CD4-positive, alpha-beta T cell treated with Interleukin-15 for 1 hour (primary cell): ENCODE results near the gene NKAIN2.
"Not testable (repeated sequence)": the region's sequence is repeated elsewhere in the genome, so short reads cannot be mapped to it uniquely, and the experiment has no call there.

Source experiments
- DNase-seq: peaks from one replicate; pipeline ENCODE4 v3.0.0-alpha.2; 2020

Gene NKAIN2

GRCh38 chr6:124659427-124659826 lies 855.8 kb downstream of the NKAIN2 start:
- no peak for DNase-seq

DNA sequence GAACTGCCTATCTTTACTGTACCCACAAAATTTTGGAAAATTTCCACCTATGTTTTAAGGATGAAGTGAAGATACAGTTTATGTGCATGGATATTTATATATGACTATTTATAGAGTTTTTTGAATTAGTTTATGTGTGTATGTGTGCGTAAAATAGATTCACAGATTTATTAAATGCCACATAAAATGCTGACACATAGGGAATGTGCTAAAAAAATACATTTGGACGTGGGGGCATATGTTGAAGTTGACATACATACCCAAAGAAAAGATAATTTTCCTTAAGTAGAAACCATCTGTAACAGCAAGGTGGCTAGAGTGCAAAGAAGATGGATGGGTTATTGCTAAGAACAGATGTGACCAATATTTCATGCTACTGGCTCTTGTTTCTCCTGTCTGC lies 856.5 kb downstream of the NKAIN2 start:
- no peak for DNase-seq

GRCh38 chr6:124661097-124661661 lies 857.5 kb downstream of the NKAIN2 start:
- no peak for DNase-seq

DNA sequence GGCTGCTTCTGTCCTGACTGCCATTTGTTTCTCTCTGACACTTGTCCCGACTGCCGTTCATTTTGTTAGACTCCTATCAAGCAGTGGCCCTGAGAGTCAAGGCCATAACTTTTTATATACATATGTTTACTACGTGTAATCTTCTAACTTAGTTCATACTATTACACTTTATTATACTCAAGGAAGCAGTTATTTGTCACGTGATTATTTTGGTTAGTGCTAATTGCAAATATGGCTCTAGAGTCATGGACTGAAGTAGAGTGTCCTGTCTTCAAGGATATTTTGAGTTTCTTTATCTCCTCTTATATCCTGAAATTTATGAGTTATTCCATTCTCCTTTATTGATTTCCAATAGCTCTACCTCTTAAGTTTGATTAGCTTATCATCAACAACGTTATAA lies 864.4 kb downstream of the NKAIN2 start:
- DNase-seq, result no peak

GRCh38 chr6:124669713-124670480 lies 866.2 kb downstream of the NKAIN2 start:
- DNase-seq, result no peak

- no peak for DNase-seq
Measured at GRCh38 chr6:124670801-124671200, 867.1 kb downstream of the NKAIN2 start.

DNA sequence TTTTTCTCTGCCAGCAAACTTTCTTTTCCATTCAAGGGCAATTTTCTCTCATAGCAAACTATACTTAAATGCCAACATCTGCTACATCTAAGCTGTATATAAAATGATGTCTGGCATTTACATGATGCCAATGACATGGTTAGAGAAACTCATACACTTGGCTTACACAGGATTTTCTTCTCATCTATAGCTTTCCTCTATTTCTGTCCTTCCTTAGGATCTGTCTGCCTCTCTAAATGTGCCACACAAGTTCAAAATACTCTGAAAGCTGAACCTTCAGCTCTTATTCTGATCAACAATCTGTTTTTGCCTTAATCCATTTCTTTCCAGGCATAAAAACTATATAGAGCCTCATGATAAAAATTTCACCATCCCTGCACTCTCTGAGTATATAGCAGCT lies 867.7 kb downstream of the NKAIN2 start:
- no peak for DNase-seq

DNA sequence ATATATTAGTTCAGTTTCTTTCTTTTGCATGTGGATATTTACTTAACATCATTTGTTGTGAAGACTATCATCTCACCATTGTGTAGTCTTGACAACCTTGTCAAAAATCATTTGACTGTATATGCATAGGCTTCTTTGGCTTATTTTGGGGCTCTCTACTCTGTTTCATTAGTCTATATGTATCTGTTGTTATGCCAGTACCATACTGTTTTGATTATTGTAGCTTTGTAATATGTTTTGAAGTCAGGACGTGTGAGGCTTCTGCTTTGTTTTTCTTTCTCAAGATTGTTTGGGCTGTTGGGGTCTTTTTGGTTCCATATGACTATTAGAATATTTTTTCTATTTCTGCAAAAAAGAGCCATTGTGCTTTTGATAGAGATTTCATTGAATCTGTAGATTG lies 870.4 kb downstream of the NKAIN2 start:
- no peak for DNase-seq

- no peak for DNase-seq
Measured at GRCh38 chr6:124676033-124676432, 872.4 kb downstream of the NKAIN2 start.

- DNase-seq, result no peak
Measured at GRCh38 chr6:124677874-124678273, 874.2 kb downstream of the NKAIN2 start.

DNA sequence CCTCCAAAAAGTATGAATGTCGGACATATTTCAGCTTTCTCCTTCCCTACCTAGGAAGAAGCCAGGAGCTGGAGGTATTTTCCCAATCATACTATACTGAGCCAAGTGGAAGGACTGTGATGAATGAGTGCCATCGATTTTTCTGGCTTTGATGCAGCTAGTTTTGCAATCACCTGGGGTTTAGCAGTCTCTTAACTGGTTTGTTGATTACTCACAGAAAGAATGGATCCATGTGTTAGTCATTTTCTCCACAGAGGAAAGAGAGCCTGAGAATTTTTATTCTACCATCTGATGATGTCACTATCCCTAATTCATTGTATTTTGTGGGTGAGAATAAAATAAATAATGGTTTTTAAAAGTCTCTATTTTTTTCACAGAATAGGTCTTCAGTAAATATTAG lies 875.7 kb downstream of the NKAIN2 start:
- no peak for DNase-seq

- DNase-seq, result no peak
Measured at GRCh38 chr6:124682751-124683150, 879.1 kb downstream of the NKAIN2 start.

DNA sequence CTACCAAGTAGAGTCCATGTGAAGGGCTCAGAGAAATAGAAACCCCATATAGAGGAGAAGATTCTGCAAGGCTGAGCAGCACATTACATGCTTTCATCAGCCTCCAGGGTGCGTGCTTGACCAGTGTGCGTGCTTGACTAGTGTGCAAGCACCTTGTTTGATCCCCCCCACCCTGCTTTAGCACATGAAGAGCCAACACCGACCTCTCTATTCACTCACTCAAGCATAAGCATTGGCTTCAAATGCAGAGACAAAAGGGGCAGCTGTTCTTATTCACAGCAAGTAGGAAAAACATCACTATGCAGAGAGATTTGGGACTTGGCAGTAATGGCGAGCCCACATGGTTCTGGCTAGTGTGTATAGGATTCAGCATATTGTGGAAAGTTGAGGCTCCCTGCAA lies 879.8 kb downstream of the NKAIN2 start:
- DNase-seq, result no peak

DNA sequence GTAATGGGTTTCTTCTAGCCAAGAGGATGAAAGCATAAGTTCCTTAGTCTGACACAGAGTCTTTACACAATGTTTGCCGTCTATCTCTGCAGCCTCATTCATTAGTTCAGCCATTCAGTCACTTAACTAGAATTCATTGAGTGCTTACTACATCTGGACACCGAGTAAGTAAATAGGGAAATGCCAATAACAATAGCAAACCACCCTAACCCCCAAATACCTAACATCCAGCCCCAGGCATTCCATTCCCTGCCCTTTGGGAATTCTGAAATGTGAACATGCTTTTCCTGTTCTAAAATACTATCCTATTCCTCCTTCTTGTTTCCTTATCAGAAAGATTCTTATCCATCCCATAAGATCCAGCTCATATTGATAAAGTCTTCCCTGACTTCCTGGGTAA lies 881.0 kb downstream of the NKAIN2 start:
- no peak for DNase-seq

DNA sequence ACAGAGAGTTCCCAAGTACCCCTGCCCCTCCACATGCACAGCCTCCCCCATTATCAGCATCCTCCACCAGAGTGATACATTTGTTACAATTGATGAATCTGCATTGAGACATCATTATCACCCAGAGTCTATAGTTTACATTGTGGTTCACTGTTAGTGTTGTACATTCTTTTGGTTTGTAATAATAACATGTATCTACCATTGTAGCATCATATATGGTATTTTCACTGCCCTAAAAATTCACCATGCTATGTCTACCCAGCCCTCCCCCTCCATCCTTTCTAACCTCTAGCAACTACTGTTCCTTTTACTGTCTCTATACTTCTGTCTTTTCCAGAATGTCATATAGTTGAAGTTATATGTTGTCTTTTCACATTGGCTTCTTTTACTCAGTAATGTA lies 884.7 kb downstream of the NKAIN2 start:
- DNase-seq, result no peak

DNA sequence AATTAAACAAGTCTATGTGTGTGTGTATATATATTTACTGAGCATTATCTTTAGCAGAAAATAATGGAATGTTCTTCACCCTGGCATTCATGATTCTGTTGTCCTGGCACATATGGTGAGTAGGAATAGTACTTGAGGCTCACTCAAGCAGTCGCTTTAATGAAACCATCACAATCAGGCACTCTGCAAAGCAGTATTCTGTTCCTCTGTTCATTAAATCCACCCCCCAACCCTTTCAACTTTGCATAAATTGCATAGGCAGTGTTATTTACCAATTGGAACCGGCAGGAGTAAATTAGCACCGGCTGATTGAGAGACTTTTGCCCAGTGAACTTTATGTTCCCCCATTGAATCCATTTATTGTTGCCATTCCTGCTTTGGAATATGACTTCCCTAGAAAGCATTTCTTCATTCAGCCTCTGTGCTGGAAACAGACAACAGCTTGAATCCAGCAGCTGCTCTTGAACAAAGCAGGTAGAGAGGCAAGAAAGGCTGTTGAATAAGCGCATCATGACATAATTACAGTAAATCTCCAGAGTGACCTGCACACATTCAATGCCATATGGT lies 890.6 kb downstream of the NKAIN2 start:
- DNase-seq, result no peak

- DNase-seq, result no peak
Measured at GRCh38 chr6:124699038-124699437, 895.4 kb downstream of the NKAIN2 start.

- DNase-seq, result no peak
Measured at GRCh38 chr6:124703541-124703940, 899.9 kb downstream of the NKAIN2 start.

GRCh38 chr6:124712532-124712931 lies 908.9 kb downstream of the NKAIN2 start:
- not testable (repeated sequence) for DNase-seq

DNA sequence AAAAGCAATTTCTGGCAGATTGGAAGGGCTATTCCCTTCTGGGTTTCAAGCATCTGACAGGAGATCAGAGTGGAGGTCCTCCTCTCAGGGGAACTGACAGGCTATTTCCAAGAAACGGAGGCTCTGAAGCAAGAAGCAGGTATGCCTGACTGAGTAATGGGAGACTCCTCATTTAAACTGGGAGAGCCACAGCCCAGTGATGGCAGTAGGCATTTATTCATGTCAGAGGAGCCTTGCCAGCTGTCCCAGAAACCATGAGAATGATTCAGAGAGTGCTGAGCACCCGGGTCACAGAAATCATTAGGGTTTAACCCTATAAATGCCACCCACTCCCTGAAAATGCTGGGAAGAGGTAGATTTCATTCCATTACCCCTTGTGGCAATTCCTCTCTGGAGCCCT lies 911.1 kb downstream of the NKAIN2 start:
- no peak for DNase-seq

DNA sequence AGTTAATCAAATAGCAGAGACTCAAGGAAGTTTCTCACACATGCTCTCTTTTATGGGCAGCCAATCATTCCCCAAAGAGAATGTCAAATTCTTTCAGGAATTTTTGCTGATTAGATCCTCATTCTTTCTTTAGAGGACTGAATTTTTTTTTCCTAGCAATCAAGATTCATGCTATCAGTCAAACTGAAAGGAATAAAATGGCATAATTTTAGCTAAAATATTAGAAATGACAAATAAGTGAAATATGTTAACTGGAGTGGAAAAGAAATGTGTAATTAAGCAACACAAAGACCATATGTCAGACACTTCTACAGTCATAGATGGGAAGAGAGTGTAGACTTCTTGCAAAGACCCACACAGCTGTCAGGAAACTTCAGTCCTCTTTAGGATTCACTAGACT lies 916.2 kb downstream of the NKAIN2 start:
- DNase-seq, result no peak

GRCh38 chr6:124721331-124721730 lies 917.7 kb downstream of the NKAIN2 start:
- no peak for DNase-seq

DNA sequence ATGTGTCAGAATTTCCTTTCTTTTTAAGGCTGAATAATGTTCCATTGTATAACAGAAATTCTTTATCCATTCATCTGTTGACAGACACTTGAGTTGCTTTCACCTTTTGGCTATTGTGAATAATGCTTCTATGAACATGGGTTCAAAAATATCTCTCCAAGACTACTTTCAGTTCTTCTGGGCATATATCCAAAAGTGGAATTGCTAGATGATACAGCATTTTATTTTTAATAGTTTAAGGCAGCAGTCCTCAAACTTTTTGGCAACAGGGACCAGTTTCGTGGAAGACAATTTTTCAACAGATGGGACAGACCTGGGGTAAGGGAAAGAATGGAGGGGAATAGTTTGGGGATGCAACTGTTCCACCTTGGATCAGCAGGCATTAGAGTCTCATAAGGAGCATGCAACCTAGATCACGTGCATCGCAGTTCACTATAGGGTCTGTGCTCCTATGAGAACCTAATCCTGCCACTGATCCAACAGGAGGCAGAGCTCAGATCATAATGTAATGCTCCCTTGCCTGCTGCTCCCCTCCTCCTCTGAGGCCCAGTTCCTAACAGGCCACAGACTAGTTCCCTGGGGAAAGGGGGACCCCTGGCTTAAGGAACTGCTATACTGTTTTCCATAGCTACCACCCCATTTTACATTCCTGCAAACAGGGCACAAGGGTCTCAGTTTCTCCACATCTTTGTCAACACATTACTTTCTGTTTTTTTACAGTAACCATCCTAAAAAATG lies 918.6 kb downstream of the NKAIN2 start:
- DNase-seq, result no peak

DNA sequence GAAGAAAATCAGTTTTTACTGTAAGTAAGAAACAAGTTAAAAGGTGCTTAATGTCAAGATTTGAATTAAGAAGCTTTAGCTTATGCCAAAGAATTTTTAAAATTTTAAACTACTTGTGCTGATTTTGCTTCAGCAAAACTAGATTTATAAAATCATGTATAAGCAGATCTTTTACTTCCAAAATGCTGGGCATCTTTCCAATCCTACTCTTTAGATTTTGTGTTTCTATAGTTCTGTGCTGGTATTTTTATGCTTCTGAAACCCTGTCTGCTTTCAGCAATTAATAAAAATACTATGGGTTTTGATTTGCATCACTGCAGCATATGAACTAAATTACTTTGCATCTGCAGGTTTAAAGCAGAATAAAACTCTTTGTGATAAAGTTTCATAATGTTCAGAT lies 920.0 kb downstream of the NKAIN2 start:
- DNase-seq, result no peak
